HepG2 (cell line): ENCODE data around the gene LRRTM2. TPM values are rescaled to one million over a fixed set of nuclear protein-coding genes. Genes with fewer than 3 reads are reported as not detected.

ENCODE experiments used
- BCL6 ChIP-seq: IDR thresholded peaks from 2 replicates; pipeline ENCODE4 v1.6.1; 2016; ENCODE audit warnings: missing genetic modification reagents, missing compliant biosample characterization
- CCDC6 ChIP-seq: sonication (generic); formaldehyde crosslinking; IDR thresholded peaks from 2 replicates; pipeline ENCODE4 v1.8.1; 2022; ENCODE audit warnings: mild to moderate bottlenecking, missing genetic modification reagents, moderate library complexity
- MEF2D ChIP-seq: sonication (generic); formaldehyde crosslinking; IDR thresholded peaks from 2 replicates; pipeline ENCODE4 v1.5.1; 2020; ENCODE audit warnings: mild to moderate bottlenecking, missing genetic modification reagents
- NKX3-1 ChIP-seq: sonication (generic); formaldehyde crosslinking; IDR thresholded peaks from 2 replicates; pipeline ENCODE4 v1.5.0; 2020; ENCODE audit warnings: missing genetic modification reagents
- SALL1 ChIP-seq: sonication (generic); formaldehyde crosslinking; IDR thresholded peaks from 2 replicates; pipeline ENCODE4 v1.8.0; 2022; ENCODE audit warnings: mild to moderate bottlenecking, missing genetic modification reagents
- ZNF607 ChIP-seq: sonication (generic); formaldehyde crosslinking; IDR thresholded peaks from 2 replicates; pipeline ENCODE4 v1.5.1; 2020; ENCODE audit warnings: missing genetic modification reagents, mild to moderate bottlenecking, borderline replicate concordance
- ZNF878 ChIP-seq: sonication (generic); formaldehyde crosslinking; IDR thresholded peaks from 2 replicates; pipeline ENCODE4 v1.8.1; 2023; ENCODE audit warnings: mild to moderate bottlenecking, missing genetic modification reagents, moderate library complexity
- polyA plus RNA-seq, 8 experiments: library from polyadenylated mRNA; depleted of rRNA in 3 of 8; stranded (reverse) in 7 of 8; unstranded in 1 of 8; fragments of >200 nt; fragmentation: Illumina TruSeq in 4 of 8; extraction: Trizol in 4 of 8; gene quantifications; 2 replicates each; pipeline versions ENCODE4 v1.2.1 to v1.2.3, GENCODE V29; 2011 to 2016; ENCODE audit warnings: low read depth in 4 of 8, missing spikeins in 1 of 8, mixed read lengths in 1 of 8; ENCODE audit not compliant: insufficient read depth in 1 of 8
- total RNA-seq, 5 experiments: library from RNA; depleted of rRNA; stranded (reverse); fragments of >200 nt; fragmentation: Illumina TruSeq; extraction: Trizol; gene quantifications; 2 replicates each; pipeline ENCODE4 v1.2.3, GENCODE V29; 2016; ENCODE audit warnings: low read depth in 1 of 5
- TF ChIP-seq, protein P1 (sequence below): sonication (generic); formaldehyde crosslinking; conservative IDR thresholded peaks from 2 replicates; pipeline ENCODE4 v1.5.0; 2020; ENCODE audit warnings: missing genetic modification reagents
- TF ChIP-seq, protein P2 (sequence below): sonication (generic); formaldehyde crosslinking; IDR thresholded peaks from 2 replicates; pipeline ENCODE4 v1.8.1; 2023; ENCODE audit warnings: missing genetic modification reagents, inconsistent platforms, borderline replicate concordance
- TF ChIP-seq, protein P3 (sequence below): sonication (generic); formaldehyde crosslinking; IDR thresholded peaks from 2 replicates; pipeline ENCODE4 v1.5.1; 2020; ENCODE audit warnings: missing genetic modification reagents, mild to moderate bottlenecking, borderline replicate concordance

The LRRTM2 gene
- total and polyA plus RNA-seq, 2 of the 13 experiments (the other 11 are each of a cell fraction or from before 2014, with no cell fraction given): not detected

DNA sequence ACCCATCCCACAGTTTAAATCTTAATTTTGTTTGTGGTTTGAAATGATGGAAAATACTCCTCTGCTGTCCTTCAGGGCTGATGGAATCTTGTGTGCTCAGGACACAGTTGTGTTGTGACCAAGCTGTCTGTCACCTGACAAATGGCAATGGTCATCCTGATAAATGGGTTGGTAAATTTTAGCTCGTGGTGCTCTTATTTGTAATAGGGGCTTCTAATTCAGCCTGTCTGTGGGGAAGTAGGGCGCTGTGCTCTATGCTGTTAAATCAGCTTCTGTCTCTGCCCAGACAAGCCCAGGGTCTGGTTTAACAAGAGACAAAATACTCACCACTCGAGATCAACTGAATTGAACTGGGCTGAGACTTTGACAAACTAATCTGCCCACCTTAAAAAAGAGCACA lies 4.5 kb downstream of the LRRTM2 start (continued):
- TF ChIP-seq SALL1 (CRISPR knock-in tag) (no peak), NKX3-1 (CRISPR knock-in tag) (no peak), ZNF607 (no peak), ZNF878 (no peak), MEF2D (CRISPR knock-in tag) (no peak), CCDC6 (CRISPR knock-in tag) (no peak), BCL6 (no peak)
- TF ChIP-seq, protein P1, sequence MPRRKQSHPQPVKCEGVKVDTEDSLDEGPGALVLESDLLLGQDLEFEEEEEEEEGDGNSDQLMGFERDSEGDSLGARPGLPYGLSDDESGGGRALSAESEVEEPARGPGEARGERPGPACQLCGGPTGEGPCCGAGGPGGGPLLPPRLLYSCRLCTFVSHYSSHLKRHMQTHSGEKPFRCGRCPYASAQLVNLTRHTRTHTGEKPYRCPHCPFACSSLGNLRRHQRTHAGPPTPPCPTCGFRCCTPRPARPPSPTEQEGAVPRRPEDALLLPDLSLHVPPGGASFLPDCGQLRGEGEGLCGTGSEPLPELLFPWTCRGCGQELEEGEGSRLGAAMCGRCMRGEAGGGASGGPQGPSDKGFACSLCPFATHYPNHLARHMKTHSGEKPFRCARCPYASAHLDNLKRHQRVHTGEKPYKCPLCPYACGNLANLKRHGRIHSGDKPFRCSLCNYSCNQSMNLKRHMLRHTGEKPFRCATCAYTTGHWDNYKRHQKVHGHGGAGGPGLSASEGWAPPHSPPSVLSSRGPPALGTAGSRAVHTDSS (CRISPR knock-in tag): no peak
- TF ChIP-seq, protein P2, sequence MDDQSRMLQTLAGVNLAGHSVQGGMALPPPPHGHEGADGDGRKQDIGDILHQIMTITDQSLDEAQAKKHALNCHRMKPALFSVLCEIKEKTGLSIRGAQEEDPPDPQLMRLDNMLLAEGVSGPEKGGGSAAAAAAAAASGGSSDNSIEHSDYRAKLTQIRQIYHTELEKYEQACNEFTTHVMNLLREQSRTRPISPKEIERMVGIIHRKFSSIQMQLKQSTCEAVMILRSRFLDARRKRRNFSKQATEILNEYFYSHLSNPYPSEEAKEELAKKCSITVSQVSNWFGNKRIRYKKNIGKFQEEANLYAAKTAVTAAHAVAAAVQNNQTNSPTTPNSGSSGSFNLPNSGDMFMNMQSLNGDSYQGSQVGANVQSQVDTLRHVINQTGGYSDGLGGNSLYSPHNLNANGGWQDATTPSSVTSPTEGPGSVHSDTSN (CRISPR knock-in tag): no peak
- TF ChIP-seq, protein P3, sequence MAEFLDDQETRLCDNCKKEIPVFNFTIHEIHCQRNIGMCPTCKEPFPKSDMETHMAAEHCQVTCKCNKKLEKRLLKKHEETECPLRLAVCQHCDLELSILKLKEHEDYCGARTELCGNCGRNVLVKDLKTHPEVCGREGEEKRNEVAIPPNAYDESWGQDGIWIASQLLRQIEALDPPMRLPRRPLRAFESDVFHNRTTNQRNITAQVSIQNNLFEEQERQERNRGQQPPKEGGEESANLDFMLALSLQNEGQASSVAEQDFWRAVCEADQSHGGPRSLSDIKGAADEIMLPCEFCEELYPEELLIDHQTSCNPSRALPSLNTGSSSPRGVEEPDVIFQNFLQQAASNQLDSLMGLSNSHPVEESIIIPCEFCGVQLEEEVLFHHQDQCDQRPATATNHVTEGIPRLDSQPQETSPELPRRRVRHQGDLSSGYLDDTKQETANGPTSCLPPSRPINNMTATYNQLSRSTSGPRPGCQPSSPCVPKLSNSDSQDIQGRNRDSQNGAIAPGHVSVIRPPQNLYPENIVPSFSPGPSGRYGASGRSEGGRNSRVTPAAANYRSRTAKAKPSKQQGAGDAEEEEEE: no peak
